Fibroblast of mammary gland (primary cell): ENCODE results near the gene IFI44L.

ENCODE experiments used
- DNase-seq: peaks from one replicate; pipeline ENCODE4 v3.0.0-alpha.2; 2010; ENCODE audit warnings: low read depth
- H3K4me3 ChIP-seq: 2 replicates; pipeline ENCODE4 v1.5.1; 2011; ENCODE audit warnings: low read depth, mild to moderate bottlenecking, low read length, moderate library complexity; ENCODE audit not compliant: control insufficient read depth
- CTCF ChIP-seq: conservative IDR thresholded peaks from 2 replicates; pipeline ENCODE4 v1.5.1; 2011; ENCODE audit warnings: low read depth, low read length, inconsistent platforms; ENCODE audit not compliant: control insufficient read depth, insufficient read depth

IFI44L gene

GRCh38 chr1:78599294-78599693 is 21.0 kb upstream of the IFI44L start:
- DNase-seq: no peak
- no peak overlapping the region for H3K4me3 ChIP-seq
- TF ChIP-seq CTCF: no peak

GRCh38 chr1:78601068-78601467 is 19.2 kb upstream of the IFI44L start:
- no peak for TF ChIP-seq CTCF
- H3K4me3 ChIP-seq: no peak overlapping the region
- no peak for DNase-seq

- no peak for DNase-seq
- TF ChIP-seq CTCF: no peak
- no peak overlapping the region for H3K4me3 ChIP-seq
Observed at GRCh38 chr1:78603206-78603605, 17.0 kb upstream of the IFI44L start.

GRCh38 chr1:78604643-78605042 is 15.6 kb upstream of the IFI44L start:
- no peak for DNase-seq
- TF ChIP-seq CTCF: no peak
- no peak overlapping the region for H3K4me3 ChIP-seq

GRCh38 chr1:78606274-78606673 is 14.0 kb upstream of the IFI44L start:
- TF ChIP-seq CTCF: no peak
- H3K4me3 ChIP-seq: no peak overlapping the region
- no peak for DNase-seq

- peak; percentile 64 for DNase-seq
- TF ChIP-seq CTCF: peak; percentile 64
- H3K4me3 ChIP-seq: no peak overlapping the region
Observed at GRCh38 chr1:78607334-78607927, 12.8 kb upstream of the IFI44L start.

- no peak for DNase-seq
- no peak for TF ChIP-seq CTCF
- no peak overlapping the region for H3K4me3 ChIP-seq
Observed at GRCh38 chr1:78607944-78608343, 12.3 kb upstream of the IFI44L start.
